Measurements from ENCODE around the gene MEF2D. TPM values are rescaled to one million over a fixed set of nuclear protein-coding genes. Genes with fewer than 3 reads are reported as not detected.

The MEF2D gene
- total RNA-seq, 1 experiment from 2014 or later: 54.1 TPM

- H3K27ac Mint-ChIP-seq (ENCODE audit: unreplicated experiment): no peak overlapping the region
- peaks cover 30% of the 10 kb centered on the region for H3K4me1 Mint-ChIP-seq (ENCODE audit: low read depth, unreplicated experiment)
- CTCF ChIA-PET: no interaction called here
- H3K27me3 Mint-ChIP-seq (ENCODE audit: unreplicated experiment): no peaks in the 10 kb centered on the region
- H3K4me3 Mint-ChIP-seq (ENCODE audit: low read depth, unreplicated experiment): no peak overlapping the region
- H3K36me3 Mint-ChIP-seq (ENCODE audit: insufficient read depth, unreplicated experiment): peaks cover 20% of the 10 kb centered on the region
- BruUV-seq (replicated peaks): no TSS peak
- no peak for TF ChIP-seq CTCF (IDR thresholded peaks at IDR 0.05; ENCODE audit: unreplicated experiment)
- H3K9me3 Mint-ChIP-seq (ENCODE audit: low read depth, unreplicated experiment): peaks cover 2% of the 10 kb centered on the region
- DNase-seq: no peak
- intact Hi-C loops (cut with micrococcal nuclease; ENCODE audit: unreplicated experiment): no loop called here
These were observed 14.6 kb downstream of the MEF2D start for GRCh38 chr1:156485984-156486383.

- no peak overlapping the region for H3K4me3 Mint-ChIP-seq (ENCODE audit: low read depth, unreplicated experiment)
- no peak overlapping the region for H3K27ac Mint-ChIP-seq (ENCODE audit: unreplicated experiment)
- H3K9me3 Mint-ChIP-seq (ENCODE audit: low read depth, unreplicated experiment): peaks cover 2% of the 10 kb centered on the region
- intact Hi-C loops (cut with micrococcal nuclease; ENCODE audit: unreplicated experiment): no loop called here
- H3K27me3 Mint-ChIP-seq (ENCODE audit: unreplicated experiment): no peaks in the 10 kb centered on the region
- H3K4me1 Mint-ChIP-seq (ENCODE audit: low read depth, unreplicated experiment): peaks cover 22% of the 10 kb centered on the region
- CTCF ChIA-PET: interaction anchor here (0.6 to 1.2 kb wide), 4 partner anchors 14 to 884 kb away, joined by 3 to 11 read pairs (median 4); no protein-coding TSS in a partner anchor
- DNase-seq: no peak
- no TSS peak for BruUV-seq (replicated peaks)
- no peak for TF ChIP-seq CTCF (IDR thresholded peaks at IDR 0.05; ENCODE audit: unreplicated experiment)
- peaks cover 34% of the 10 kb centered on the region for H3K36me3 Mint-ChIP-seq (ENCODE audit: insufficient read depth, unreplicated experiment)
These were observed 16.0 kb downstream of the MEF2D start for GRCh38 chr1:156484480-156485058.

GRCh38 chr1:156483397-156483796 lies 17.2 kb downstream of the MEF2D start:
- CTCF ChIA-PET: interaction anchor here (0.6 kb wide), 1 partner anchor 438 kb away, joined by 3 read pairs; no protein-coding TSS in a partner anchor
- peaks cover 11% of the 10 kb centered on the region for H3K4me1 Mint-ChIP-seq (ENCODE audit: low read depth, unreplicated experiment)
- no peak overlapping the region for H3K27ac Mint-ChIP-seq (ENCODE audit: unreplicated experiment)
- no peak overlapping the region for H3K4me3 Mint-ChIP-seq (ENCODE audit: low read depth, unreplicated experiment)
- intact Hi-C loops (cut with micrococcal nuclease; ENCODE audit: unreplicated experiment): no loop called here
- no peaks in the 10 kb centered on the region for H3K27me3 Mint-ChIP-seq (ENCODE audit: unreplicated experiment)
- no peak for TF ChIP-seq CTCF (IDR thresholded peaks at IDR 0.05; ENCODE audit: unreplicated experiment)
- DNase-seq: no peak
- peaks cover 2% of the 10 kb centered on the region for H3K9me3 Mint-ChIP-seq (ENCODE audit: low read depth, unreplicated experiment)
- H3K36me3 Mint-ChIP-seq (ENCODE audit: insufficient read depth, unreplicated experiment): peaks cover 44% of the 10 kb centered on the region
- no TSS peak for BruUV-seq (replicated peaks)

DNA sequence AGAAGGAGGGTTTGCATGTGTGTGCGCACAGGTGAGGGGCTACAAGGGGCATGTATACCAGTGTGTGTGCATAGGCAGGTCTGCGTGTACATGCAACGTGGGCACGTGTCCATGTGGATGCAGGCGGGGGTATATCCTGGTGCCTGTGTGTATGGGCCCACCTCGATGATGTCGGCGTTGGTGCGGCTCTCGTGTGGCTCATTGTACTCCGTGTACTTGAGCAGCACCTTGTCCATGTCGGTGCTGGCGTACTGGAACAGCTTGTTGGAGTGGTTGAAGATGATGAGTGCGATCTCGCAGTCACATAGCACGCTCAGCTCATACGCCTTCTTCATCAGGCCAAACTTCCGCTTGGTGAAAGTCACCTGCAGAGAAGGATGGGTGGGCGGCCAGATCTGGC lies 18.3 kb downstream of the MEF2D start:
- no peak for DNase-seq
- no TSS peak for BruUV-seq (replicated peaks)
- H3K9me3 Mint-ChIP-seq (ENCODE audit: low read depth, unreplicated experiment): peaks cover 2% of the 10 kb centered on the region
- H3K36me3 Mint-ChIP-seq (ENCODE audit: insufficient read depth, unreplicated experiment): peaks cover 35% of the 10 kb centered on the region
- no peak for TF ChIP-seq CTCF (IDR thresholded peaks at IDR 0.05; ENCODE audit: unreplicated experiment)
- CTCF ChIA-PET: interaction anchor here (1.3 kb wide), 1 partner anchor 10 kb away, joined by 4 read pairs; no protein-coding TSS in a partner anchor
- no peak overlapping the region for H3K27ac Mint-ChIP-seq (ENCODE audit: unreplicated experiment)
- H3K4me1 Mint-ChIP-seq (ENCODE audit: low read depth, unreplicated experiment): no peaks in the 10 kb centered on the region
- no peak overlapping the region for H3K4me3 Mint-ChIP-seq (ENCODE audit: low read depth, unreplicated experiment)
- intact Hi-C loops (cut with micrococcal nuclease; ENCODE audit: unreplicated experiment): no loop called here
- no peaks in the 10 kb centered on the region for H3K27me3 Mint-ChIP-seq (ENCODE audit: unreplicated experiment)
